Cerebellar cortex (tissue), 1 donor: Measurements from ENCODE around the gene SERTAD1.

Experiments used
- DNase-seq: peaks from one replicate; pipeline ENCODE4 v3.0.0-alpha.2; 2015; ENCODE audit warnings: low spot score

The SERTAD1 gene

DNA sequence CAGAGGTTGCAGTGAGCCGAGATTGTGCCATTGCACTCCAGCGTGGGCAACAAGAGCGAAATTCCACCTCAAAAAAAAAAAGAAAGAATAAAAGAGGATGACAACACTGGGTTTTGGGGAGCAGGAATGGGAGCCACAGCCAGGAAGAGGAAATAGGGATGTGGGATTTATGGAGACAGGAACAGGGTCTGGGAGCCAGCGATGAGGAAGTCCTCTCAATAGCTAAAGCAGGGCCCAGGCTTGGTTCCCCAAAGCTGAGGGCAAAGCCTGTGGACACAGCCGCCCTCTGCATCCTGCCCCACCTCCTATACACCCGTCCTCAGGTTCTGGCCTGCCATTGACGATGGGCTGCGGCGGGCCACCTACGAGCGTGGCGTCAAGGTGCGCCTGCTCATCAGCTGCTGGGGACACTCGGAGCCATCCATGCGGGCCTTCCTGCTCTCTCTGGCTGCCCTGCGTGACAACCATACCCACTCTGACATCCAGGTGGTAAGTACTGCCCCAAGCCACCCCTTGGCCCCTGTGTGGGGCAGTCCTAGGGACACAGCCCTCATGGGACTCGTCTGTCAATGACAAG lies 49.4 kb downstream of the SERTAD1 start:
- no peak for DNase-seq

DNA sequence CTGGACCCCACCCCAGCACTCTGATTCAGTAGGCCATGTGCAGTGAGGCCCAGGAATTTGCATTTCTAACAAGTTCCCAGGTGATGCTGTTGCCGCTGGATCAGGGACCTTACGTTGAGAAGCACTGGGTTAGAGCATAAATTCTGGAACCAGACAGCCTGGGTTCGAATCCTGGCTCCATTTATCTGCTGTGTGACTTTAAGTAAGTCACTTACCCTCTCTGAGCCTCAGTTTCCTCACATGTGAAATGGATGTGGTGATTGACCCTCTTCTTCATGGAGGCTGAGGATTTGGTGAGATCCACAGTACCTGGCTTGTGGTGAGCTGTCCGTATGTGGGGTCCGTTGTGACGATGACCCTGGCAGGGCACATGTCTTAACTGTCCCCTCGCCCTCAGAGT lies 51.7 kb downstream of the SERTAD1 start:
- no peak for DNase-seq

DNA sequence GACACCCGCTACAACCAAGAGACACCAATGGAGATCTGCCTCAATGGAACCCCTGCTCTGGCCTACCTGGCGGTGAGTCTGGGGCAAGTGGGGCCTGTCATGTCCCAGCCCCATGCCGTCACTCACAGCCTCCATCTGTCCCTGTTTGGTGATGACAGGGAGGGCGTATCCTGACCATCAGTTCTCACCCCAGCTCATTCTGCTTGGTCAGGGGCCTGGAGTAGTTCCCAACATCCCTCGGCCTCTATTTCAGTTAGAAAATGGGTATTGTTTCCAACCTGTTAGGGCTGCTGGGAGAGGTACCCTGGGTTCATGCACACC lies 54.0 kb downstream of the SERTAD1 start:
- no peak for DNase-seq
